SK-N-MC (cell line): Measurements from ENCODE around the gene FLNA.

ENCODE experiments used
- EZH2 ChIP-seq: fragments of 200-600 bp; sonication (generic); IDR thresholded peaks from one replicate; pipeline ENCODE4 v1.6.1; 2017; ENCODE audit warnings: antibody characterized with exemption
- FOXP2 ChIP-seq: optimal IDR thresholded peaks from 2 replicates; pipeline ENCODE3; 2011; ENCODE audit warnings: mild to moderate bottlenecking, moderate library complexity; ENCODE audit not compliant: insufficient read depth; ENCODE audit errors: extremely low read length, control extremely low read depth
- POLR2AphosphoS5 ChIP-seq: IDR thresholded peaks from 2 replicates; pipeline ENCODE4 v1.6.1; 2012; ENCODE audit warnings: mild to moderate bottlenecking, low read depth, low read length, borderline replicate concordance

GRCh38 chrX:154353172-154353843 lies 21.1 kb downstream of the FLNA start:
- TF ChIP-seq POLR2AphosphoS5 (no peak), EZH2 (no peak), FOXP2 (no peak)
